Neural cell (in vitro differentiated cells): ENCODE data around the gene SLC25A47. TPM values are rescaled to one million over a fixed set of nuclear protein-coding genes. Genes with fewer than 3 reads are reported as not detected.

Experiments used
- H2AFZ ChIP-seq: fragments of 200-600, 300-800 bp; sonication (generic), shearing (Covaris generic); 2 replicates; pipeline ENCODE4 v1.6.0; 2014; ENCODE audit warnings: low read depth, mild to moderate bottlenecking, antibody characterized with exemption, low read length, moderate library complexity
- H3F3A ChIP-seq: fragments of 200-600 bp; shearing (Covaris generic); 2 replicates; pipeline ENCODE4 v1.6.1; 2016; ENCODE audit warnings: mild to moderate bottlenecking, moderate library complexity, mixed read lengths, antibody characterized with exemption, low read length; ENCODE audit not compliant: insufficient read depth, poor library complexity, severe bottlenecking
- H3K27ac ChIP-seq: fragments of 200-600, 300-800 bp; sonication (generic), shearing (Covaris generic); 2 replicates; pipeline ENCODE4 v1.5.1; 2014; ENCODE audit warnings: mild to moderate bottlenecking, low read length, moderate library complexity
- H3K27me3 ChIP-seq: fragments of 300-800, 200-600 bp; sonication (generic), shearing (Covaris generic); 2 replicates; pipeline ENCODE4 v1.6.0; 2014; ENCODE audit warnings: mild to moderate bottlenecking, low read depth, low read length, moderate library complexity; ENCODE audit not compliant: insufficient read depth
- H3K36me3 ChIP-seq: fragments of 300-800, 200-600 bp; sonication (generic), shearing (Covaris generic); 2 replicates; pipeline ENCODE4 v1.5.1; 2014; ENCODE audit warnings: mild to moderate bottlenecking, antibody characterized with exemption, low read length, moderate library complexity; ENCODE audit not compliant: insufficient read depth
- H3K4me2 ChIP-seq: fragments of 300-800, 200-600 bp; sonication (generic), shearing (Covaris generic); 2 replicates; pipeline ENCODE4 v1.6.0; 2014; ENCODE audit warnings: mild to moderate bottlenecking, low read length
- H3K4me3 ChIP-seq: fragments of 300-800, 200-600 bp; sonication (generic), shearing (Covaris generic); 2 replicates; pipeline ENCODE4 v1.5.1; 2014; ENCODE audit warnings: mild to moderate bottlenecking, low read length, moderate library complexity
- H3K79me2 ChIP-seq: fragments of 200-600 bp; shearing (Covaris generic); replicated peaks from 2 replicates; pipeline ENCODE4 v1.6.0; 2014; ENCODE audit warnings: mild to moderate bottlenecking, low read length, moderate library complexity; ENCODE audit not compliant: insufficient read depth
- H3K9ac ChIP-seq: fragments of 300-800, 200-600 bp; sonication (generic), shearing (Covaris generic); 2 replicates; pipeline ENCODE4 v1.6.1; 2016; ENCODE audit warnings: mild to moderate bottlenecking, low read length, mixed read lengths
- H3K9me2 ChIP-seq: fragments of 200-600 bp; shearing (Covaris generic); 2 replicates; pipeline ENCODE4 v1.6.1; 2016; ENCODE audit warnings: mild to moderate bottlenecking, low read length, mixed read lengths; ENCODE audit not compliant: insufficient read depth
- H3K9me3 ChIP-seq: fragments of 200-600, 300-800 bp; sonication (generic), shearing (Covaris generic); 2 replicates; pipeline ENCODE4 v1.6.1; 2016; ENCODE audit warnings: mild to moderate bottlenecking, mixed run types, low read length, moderate library complexity, mixed read lengths
- H4K20me1 ChIP-seq: fragments of 200-600 bp; shearing (Covaris generic); 2 replicates; pipeline ENCODE4 v1.6.1; 2016; ENCODE audit warnings: mild to moderate bottlenecking, mixed run types; ENCODE audit not compliant: insufficient read depth
- CTCF ChIP-seq: fragments of 450-650 bp; IDR thresholded peaks from 2 replicates; pipeline ENCODE4 v1.5.1; 2014; ENCODE audit warnings: antibody characterized with exemption, mild to moderate bottlenecking, moderate library complexity; ENCODE audit not compliant: poor library complexity, severe bottlenecking
- EP300 ChIP-seq: fragments of 450-650 bp; conservative IDR thresholded peaks from 2 replicates; pipeline ENCODE4 v1.6.1; 2014; ENCODE audit warnings: antibody characterized with exemption, mild to moderate bottlenecking, moderate library complexity; ENCODE audit not compliant: poor library complexity, severe bottlenecking
- EZH2 ChIP-seq: fragments of 200-600, 300-800 bp; shearing (Covaris generic), sonication (generic); IDR thresholded peaks from 2 replicates; pipeline ENCODE4 v1.6.1; 2014; ENCODE audit warnings: antibody characterized with exemption, low read length, borderline replicate concordance, mild to moderate bottlenecking; ENCODE audit not compliant: insufficient read depth, poor library complexity, severe bottlenecking
- MXI1 ChIP-seq: fragments of 450-650 bp; conservative IDR thresholded peaks from 2 replicates; pipeline ENCODE4 v1.6.1; 2014; ENCODE audit warnings: antibody characterized with exemption, mild to moderate bottlenecking; ENCODE audit not compliant: poor library complexity, severe bottlenecking
- POLR2AphosphoS5 ChIP-seq: IDR thresholded peaks from 2 replicates; pipeline ENCODE4 v1.6.1; 2012
- RAD21 ChIP-seq: fragments of 450-650 bp; conservative IDR thresholded peaks from 2 replicates; pipeline ENCODE4 v1.6.1; 2014; ENCODE audit warnings: antibody characterized with exemption, mild to moderate bottlenecking, moderate library complexity
- REST ChIP-seq: IDR thresholded peaks from 2 replicates; pipeline ENCODE4 v1.6.1; 2012; ENCODE audit warnings: borderline replicate concordance
- SMC3 ChIP-seq: fragments of 450-650 bp; conservative IDR thresholded peaks from 2 replicates; pipeline ENCODE4 v1.6.1; 2014; ENCODE audit warnings: antibody characterized with exemption, mild to moderate bottlenecking, moderate library complexity; ENCODE audit not compliant: poor library complexity
- TAF1 ChIP-seq: IDR thresholded peaks from 2 replicates; pipeline ENCODE4 v1.6.1; 2012; ENCODE audit warnings: low read depth
- polyA plus RNA-seq: library from polyadenylated mRNA; depleted of rRNA; stranded (reverse); fragments of >200 nt; gene quantifications from 2 replicates; pipeline ENCODE4 v1.2.3, GENCODE V29; 2014

SLC25A47 gene
- polyA plus RNA-seq, 1 donor from 2014 or later, result not detected

- Histone ChIP-seq H3K27ac (no peak overlapping the region), H3K36me3 (peaks cover 8% of the 10 kb centered on the region)
Observed at GRCh38 chr14:100364403-100364802, 41.3 kb downstream of the SLC25A47 start.

GRCh38 chr14:100365741-100366140 lies 42.6 kb downstream of the SLC25A47 start:
- H3K27me3 ChIP-seq, result no peaks in the 10 kb centered on the region
- H3K27ac ChIP-seq, result no peak overlapping the region
- H3K4me3 ChIP-seq, result no peak overlapping the region
- no peak overlapping the region for H3K4me2 ChIP-seq
- no peaks in the 10 kb centered on the region for H3K36me3 ChIP-seq
- no peaks in the 10 kb centered on the region for H3K79me2 ChIP-seq
- no peaks in the 10 kb centered on the region for H3K9me3 ChIP-seq
- H3K9me2 ChIP-seq, result no peaks in the 10 kb centered on the region
- no peak overlapping the region for H3K9ac ChIP-seq
- H2AFZ ChIP-seq, result no peak overlapping the region
- H3F3A ChIP-seq, result no peaks in the 10 kb centered on the region
- no peaks in the 10 kb centered on the region for H4K20me1 ChIP-seq
- no peak for TF ChIP-seq MXI1
- no peak for TF ChIP-seq EZH2
- no peak for TF ChIP-seq TAF1
- no peak for TF ChIP-seq CTCF
- no peak for TF ChIP-seq SMC3
- TF ChIP-seq POLR2AphosphoS5, result no peak
- TF ChIP-seq RAD21, result no peak
- TF ChIP-seq EP300, result no peak

More at GRCh38 chr14:100364403-100364802, 41.3 kb downstream of the SLC25A47 start:
- no peak overlapping the region for H3K4me2 ChIP-seq
- H3K27me3 ChIP-seq, result no peaks in the 10 kb centered on the region
- H3K9me3 ChIP-seq, result no peaks in the 10 kb centered on the region
- no peaks in the 10 kb centered on the region for H3K79me2 ChIP-seq
- H4K20me1 ChIP-seq, result no peaks in the 10 kb centered on the region
- no peak overlapping the region for H3K9ac ChIP-seq
- H3K9me2 ChIP-seq, result no peaks in the 10 kb centered on the region
- no peak overlapping the region for H2AFZ ChIP-seq
- no peak overlapping the region for H3K4me3 ChIP-seq
- TF ChIP-seq SMC3, result no peak
- TF ChIP-seq RAD21, result no peak
- TF ChIP-seq MXI1, result no peak
- no peak for TF ChIP-seq EP300
- no peak for TF ChIP-seq REST
- no peak for TF ChIP-seq EZH2
- no peak for TF ChIP-seq CTCF
- TF ChIP-seq POLR2AphosphoS5, result no peak
- TF ChIP-seq TAF1, result no peak
- no peaks in the 10 kb centered on the region for H3F3A ChIP-seq
